Suppressor macrophage treated with lipopolysaccharide for 1 hour (primary cell): ENCODE measurements around the gene BTBD8.
A peak's percentile ranks its signal among the peaks of the same experiment; 100 is the strongest.
"Not testable (repeated sequence)": the region's sequence is repeated elsewhere in the genome, so short reads cannot be mapped to it uniquely, and the experiment has no call there.

Experiments
- DNase-seq, 3 donors: peaks; one replicate each; pipeline ENCODE4 v3.0.0-alpha.2; 2020 to 2022

BTBD8 gene

DNA sequence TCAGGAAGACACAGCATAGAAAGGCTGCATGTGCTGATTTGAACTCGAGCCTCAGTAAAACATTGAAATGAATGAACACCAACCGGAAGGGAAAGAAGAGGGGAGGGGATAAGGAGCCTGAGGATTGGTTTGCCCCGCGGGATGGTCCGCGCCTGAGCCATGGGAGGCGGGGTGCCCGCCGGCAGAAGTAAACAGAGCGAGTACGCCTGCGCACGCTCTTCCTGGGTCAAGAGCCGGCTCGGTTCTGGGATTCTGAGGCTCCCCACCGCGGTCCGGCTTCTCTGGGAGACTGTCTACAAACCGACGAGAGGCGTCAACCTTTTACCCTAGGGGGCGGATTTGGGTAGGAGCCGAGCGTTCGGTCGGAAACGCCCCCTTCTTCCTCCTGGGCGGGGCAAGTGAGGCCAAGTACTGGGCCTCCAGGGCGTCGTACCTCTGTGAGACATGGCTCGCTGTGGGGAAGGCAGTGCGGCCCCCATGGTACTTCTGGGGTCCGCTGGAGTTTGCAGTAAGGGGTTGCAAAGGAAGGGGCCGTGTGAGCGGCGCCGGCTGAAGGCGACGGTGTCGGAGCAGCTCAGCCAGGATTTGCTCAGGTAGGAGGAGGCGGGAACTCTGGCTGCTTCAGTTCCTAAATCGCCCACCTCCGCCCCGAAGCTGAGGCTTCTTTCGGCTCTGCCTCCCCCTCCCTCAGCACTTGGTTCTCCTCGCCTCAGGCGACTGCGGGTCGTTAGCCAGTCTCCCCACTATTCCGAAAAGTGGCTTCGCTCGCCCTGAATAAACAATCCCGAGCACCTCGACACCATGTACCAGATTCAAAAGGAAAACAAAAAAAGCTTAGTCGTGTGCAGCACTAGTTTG, at the start of gene BTBD8:
Gene BTBD8 (plus strand): TSS at position 218 of the 858 bp plus-strand sequence. CDS start 227 bp downstream, at position 445.
- peak; percentile 77 to 87 (median 80) for DNase-seq

DNA sequence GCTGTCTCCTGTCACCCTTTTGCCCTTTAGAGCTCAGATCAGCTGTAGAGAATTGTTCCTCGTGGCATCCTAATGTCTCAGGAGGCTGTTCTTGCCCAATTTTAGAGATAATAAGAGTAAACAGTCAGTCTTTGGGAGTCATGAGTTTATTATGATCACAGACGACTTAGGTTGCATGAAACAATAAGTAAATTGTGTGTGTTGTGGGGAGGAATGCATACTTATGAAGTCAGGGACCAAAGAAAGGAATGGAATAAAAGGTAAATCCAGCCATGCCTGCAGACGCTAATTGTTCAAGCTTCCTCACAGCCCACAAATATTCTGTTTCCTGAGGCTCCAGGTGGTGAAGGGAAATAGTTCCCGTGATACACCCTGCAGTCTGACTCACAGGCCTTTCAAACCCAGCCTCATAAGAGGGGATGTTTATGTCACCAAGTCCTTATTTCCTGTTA, 49.5 kb upstream of the BTBD8 start:
- DNase-seq = peak in 2 of 3 donors; percentile 7 to 11

DNA sequence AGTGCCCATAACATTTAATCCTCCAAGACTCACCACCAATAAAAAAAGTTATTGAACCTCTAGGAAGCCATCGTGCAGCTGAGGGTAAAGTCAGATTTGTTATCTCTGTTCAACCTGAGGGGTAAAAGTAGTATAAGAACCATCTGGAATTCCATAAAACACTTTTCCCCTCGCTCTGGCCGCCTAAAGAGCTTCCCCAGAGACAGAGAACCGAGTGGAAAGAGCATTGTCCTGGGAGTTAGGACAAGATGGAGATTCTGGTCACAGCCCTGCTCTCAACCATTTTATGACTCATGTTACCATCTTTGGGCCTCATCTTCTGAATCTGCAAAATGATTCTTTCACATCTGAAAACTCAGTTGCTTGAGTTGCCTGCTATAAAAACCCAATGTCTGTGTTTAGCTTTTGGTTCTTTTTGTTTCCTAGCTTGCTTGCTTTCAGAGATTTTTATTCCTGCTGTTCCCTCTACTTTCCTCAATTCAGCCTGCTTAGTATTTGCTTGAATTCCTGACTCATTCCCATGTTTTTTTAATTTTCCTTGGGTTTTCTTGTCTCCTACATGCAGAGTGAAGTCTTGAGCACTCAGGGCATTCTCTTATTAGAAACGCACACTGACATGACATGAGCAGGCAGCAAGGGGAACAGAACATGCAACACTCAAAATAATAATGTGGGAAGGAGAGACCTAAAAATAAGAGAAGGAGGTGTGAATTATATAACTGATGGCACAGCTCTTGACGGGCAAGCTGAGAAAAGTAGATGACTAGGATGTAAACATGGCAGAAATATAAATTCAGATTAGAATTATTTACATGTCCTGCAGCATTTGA, 48.6 kb upstream of the BTBD8 start:
- no peak for DNase-seq

- DNase-seq = no peak
These were observed 42.7 kb upstream of the BTBD8 start for GRCh38 chr1:92037400-92037799.

- no peak for DNase-seq
These were observed 41.3 kb upstream of the BTBD8 start for GRCh38 chr1:92038695-92039346.

DNA sequence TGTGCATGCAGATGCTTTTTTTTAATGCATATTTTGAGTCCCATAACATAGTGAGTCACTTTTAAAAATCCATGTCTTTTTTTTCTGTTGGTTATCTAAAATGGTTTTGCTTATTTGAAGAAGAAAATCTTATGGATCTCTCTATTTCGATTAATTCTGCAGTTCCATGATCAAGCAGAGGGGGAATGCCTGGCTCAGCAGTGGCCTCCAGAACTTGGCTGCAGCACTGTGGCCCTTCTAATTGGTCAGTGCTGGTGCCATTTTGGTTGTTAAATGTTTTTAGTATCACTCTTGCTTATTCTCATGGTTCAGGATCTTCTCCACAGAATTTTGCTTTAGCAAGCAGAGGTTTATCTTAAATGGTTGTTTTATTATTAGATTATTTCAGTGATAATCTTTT, 39.2 kb upstream of the BTBD8 start:
- no peak for DNase-seq

- DNase-seq = no peak
These were observed 36.5 kb upstream of the BTBD8 start for GRCh38 chr1:92043621-92044020.

DNA sequence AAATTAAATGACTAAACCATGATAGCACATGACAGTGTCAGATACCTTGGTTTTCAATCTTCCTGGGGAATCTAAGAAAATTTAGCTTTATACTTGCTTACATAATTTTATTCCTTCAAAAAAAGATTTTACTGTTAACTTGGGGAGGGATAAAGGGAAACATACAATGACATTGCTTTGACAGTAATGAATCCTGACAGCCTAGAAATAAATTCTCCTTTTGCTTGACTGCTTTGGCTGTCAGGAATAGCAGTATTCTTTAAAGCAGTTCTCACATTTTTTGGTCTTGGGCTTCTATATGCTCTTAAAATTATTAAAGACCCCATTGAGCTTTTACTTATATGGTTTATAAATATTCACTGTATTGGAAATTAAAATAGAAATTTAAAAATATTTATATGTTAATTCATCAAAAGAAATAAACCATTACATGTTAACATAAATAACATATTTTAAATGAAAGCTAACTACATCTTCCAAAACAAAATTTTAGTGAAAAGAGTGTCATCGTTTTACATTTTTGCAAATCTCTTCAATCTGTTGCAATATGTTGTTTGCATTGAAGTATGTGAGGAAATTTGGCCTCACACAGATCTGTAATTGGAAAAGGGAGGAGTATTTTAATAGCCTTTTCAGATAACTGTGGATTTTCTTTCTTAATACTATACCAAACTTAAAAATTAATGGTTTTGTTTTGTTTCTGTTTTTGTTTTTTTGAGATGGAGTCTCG, 34.2 kb upstream of the BTBD8 start:
- DNase-seq = no peak

DNA sequence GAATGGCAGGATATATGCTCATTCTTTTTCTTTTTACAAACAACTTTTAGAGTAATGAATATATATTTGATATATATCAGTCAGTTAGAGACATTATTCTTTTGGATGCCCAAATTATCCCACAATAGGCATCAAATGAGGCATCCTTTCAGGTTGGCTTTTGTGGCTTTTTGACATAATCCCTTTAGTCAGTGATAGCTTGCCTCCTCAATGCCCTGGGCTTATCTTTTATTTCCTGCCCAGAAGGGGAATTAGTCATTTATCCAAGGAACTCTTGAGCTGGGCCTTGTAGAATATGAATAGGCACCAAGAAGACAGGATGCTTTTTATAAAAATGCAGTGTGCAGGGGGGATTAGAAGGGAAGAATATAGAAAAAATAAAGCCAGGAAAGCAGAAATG, 28.2 kb upstream of the BTBD8 start:
- DNase-seq = no peak

GRCh38 chr1:92065042-92065441, 15.1 kb upstream of the BTBD8 start:
- DNase-seq = no peak

- no peak for DNase-seq
These were observed 13.8 kb upstream of the BTBD8 start for GRCh38 chr1:92066321-92066720.

GRCh38 chr1:92070892-92071291, 9.3 kb upstream of the BTBD8 start:
- DNase-seq = no peak

GRCh38 chr1:92074446-92074845, 5.7 kb upstream of the BTBD8 start:
- not testable (repeated sequence) for DNase-seq

DNA sequence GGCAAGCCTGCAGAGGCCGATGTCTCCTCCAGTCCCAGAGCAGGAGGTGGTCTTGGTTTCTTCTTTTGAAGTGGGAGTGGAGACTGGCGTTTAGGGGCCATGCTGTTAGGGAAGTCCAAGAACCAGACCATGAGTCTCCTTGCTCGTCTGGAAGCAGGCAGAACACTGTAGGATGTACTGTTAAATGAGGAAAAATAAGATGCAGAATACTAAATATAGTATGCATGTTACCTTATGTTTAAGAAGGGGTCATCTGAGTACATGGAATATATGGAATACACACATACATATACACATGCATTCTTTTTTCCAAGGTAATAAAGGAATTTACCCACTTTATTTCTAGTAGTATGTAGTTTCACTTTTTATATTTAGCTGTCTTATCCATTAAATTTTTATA, 4.8 kb upstream of the BTBD8 start, which contains the start of gene SETSIP:
Gene SETSIP (minus strand): TSS at position 101 of the 400 bp plus-strand sequence. CDS start 0 bp downstream, at position 101.
- DNase-seq = no peak

DNA sequence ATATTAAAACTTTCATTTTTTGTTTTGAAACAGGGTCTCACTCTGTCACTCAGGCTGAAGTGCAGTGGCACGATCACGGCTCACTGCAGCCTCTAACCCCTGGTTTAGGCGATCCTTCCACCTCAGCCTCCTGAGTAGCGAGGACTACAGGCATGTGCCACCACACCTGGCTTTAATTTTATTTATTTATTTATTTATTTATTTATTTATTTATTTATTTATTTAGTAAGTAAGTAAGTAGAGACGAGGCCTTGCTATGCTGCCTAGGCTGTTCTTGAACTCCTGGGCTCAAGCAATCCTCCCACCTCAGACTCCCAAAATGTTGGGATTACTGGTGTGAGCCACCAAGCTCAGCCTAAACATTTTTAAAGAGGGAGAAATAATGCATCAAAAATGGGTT, 3.8 kb upstream of the BTBD8 start:
- no peak for DNase-seq

DNA sequence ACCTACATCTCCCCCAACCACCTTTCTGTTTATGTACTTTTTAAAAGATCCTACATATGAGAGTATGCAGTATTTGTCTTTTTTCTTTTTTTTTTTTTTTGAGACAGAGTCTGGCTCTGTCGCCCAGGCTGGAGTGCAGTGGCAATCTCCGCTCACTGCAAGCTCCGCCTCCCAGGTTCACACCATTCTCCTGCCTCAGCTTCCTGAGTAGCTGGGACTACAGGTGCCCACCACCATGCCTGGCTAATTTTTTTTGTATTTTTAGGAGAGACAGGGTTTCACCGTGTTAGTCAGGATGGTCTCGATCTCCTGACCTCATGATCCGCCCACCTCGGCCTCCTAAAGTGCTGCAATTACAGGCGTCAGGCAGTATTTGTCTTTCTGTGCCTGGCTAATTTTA, 2.1 kb upstream of the BTBD8 start:
- not testable (repeated sequence) for DNase-seq

- no peak for DNase-seq
These were observed 704 bp upstream of the BTBD8 start for GRCh38 chr1:92079441-92079840.

- no peak for DNase-seq
These were observed 886 bp downstream of the BTBD8 start for GRCh38 chr1:92081031-92081430.

GRCh38 chr1:92084651-92085050, 4.5 kb downstream of the BTBD8 start:
- no peak for DNase-seq

DNA sequence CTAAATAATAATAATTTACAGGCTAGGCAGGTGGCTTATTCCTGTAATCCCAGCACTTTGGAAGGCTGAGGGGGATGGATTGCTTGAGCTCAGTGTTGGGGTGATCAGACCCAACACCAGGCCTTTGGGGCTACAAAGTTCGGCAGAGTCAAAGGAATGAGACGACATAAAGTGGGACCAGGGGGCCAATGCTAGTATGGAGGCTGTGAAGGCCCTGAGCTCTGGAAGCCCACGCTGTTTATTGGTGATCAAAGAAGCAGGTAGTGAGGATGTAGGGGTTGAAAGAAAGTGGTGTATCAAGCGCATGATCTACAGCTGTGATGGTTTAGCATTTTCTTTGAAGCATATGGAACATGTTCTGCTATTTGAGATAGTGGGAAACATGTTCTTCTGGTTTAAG, 5.6 kb downstream of the BTBD8 start:
- peak in 1 of 3 donors; percentile 11 for DNase-seq

DNA sequence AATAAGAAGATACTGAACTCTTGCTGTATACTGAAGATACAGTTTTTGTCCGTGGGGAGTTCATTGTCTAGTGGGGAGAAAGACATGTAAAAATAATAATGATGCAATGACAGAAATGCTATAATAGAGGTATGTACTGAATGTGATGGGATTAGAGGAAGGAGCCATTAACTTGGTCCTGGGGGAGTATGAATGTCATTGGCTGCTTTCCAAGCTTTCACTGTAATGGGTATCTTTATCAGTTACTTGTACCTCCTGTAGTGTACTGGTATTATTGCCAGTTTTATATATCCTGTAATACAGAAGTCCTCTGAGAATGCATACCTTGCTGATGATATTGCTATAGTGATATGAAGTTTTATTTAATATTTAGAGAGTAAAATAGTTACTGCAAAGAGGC, 7.4 kb downstream of the BTBD8 start:
- no peak for DNase-seq

DNA sequence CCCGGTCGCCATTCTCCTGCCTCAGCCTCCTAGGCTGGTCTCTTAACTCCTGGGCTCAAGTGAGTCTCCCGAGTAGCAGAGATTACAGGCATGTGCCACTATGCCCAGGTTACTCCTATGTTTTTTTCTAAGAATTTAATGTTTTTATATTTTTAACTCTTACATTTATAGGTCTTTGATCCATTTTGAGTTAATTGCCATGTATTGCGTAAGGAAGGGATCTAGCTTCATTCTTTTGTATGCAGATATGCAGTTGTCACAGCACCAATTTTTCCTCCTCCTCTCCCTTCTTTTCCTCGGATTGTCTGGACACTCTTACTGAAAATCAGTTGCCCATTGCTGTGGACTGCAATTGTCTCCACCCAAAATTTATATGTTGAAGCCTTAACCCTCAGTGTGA, 11.5 kb downstream of the BTBD8 start:
- no peak for DNase-seq
